Measurements from ENCODE around the gene FBXO31.

The FBXO31 gene

DNA sequence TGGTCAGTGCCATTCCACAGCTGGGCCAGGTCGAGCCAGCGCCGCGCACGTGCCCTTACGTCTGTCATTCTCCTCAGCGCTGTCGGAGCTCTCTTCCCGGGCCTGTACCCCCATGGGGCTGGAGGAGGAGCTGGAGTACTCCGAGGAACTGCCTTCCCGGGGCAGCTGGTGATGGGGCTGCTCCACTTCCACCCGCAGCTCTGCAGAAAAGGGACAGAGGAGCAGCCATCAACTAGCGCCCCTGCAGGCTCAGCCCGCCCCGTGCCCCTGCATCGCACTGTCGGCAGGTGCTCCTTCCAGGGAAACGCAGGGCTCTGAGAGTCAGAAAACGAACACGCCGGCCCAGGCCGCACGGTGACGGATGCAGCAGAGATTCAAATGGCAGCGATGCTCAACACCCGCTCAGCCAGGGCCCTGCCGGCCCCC lies 29.4 kb upstream of the FBXO31 start:
- Histone ChIP-seq H3K9me3 (replicated peaks in 1 of 11) (no peaks in the 10 kb centered on the region), H3K4me1 (no peaks in the 10 kb centered on the region), H3K27me3 (no peaks in the 10 kb centered on the region), H3K4me3 (no peak overlapping the region), H3K27ac (no peak overlapping the region), H4K20me1 (peaks cover 0 to 40% (median 19%) of the 10 kb centered on the region in 11 experiments; a peak in 12 of 22 replicates), H3K9ac (no peak overlapping the region), H3K36me3 (peaks cover 24 to 98% (median 87%) of the 10 kb centered on the region in 11 experiments), H3K4me2 (no peak overlapping the region)
- no peak for TF ChIP-seq Cebpa-rat (IDR thresholded peaks at IDR 0.05)

DNA sequence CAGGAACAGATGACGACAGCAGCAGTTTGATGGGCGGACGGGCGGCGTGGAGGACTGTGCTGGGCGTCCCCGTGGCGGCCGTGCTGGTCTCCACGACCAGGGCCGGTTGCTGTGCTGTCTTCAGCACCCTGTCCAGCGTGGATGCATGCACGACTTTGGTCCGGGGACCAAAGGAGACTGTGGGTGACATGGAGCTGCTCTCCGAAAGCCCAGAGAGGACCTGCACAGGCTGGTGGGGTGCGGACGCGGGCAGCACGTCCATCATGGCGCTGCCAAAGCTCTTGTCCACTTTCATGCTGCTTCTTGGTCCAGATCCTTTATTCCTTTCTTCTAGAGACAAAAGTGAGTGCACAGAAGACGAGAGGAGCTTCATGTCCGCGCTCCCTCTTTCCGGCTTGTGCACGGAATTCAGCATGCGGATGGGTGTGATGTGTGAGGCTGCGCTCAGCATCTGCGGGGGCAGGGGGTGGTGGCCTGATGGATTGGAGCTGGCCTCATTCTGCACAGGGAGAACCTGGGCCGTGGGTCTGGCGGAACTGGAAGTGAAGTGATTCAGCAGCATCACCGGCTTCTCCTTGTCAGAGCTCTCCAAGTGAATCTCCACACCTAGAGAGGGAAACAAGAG lies 28.9 kb upstream of the FBXO31 start:
- Histone ChIP-seq H3K4me3 (no peak overlapping the region), H3K4me1 (no peaks in the 10 kb centered on the region), H3K27me3 (no peaks in the 10 kb centered on the region), H3K9ac (no peak overlapping the region), H3K4me2 (no peak overlapping the region), H3K9me3 (replicated peaks in 1 of 11) (no peaks in the 10 kb centered on the region), H3K36me3 (peaks cover 24 to 98% (median 87%) of the 10 kb centered on the region in 11 experiments), H3K27ac (no peak overlapping the region), H4K20me1 (peaks cover 0 to 41% (median 19%) of the 10 kb centered on the region in 11 experiments; a peak in 13 of 22 replicates)
- TF ChIP-seq Cebpa-rat (IDR thresholded peaks at IDR 0.05) = no peak

DNA sequence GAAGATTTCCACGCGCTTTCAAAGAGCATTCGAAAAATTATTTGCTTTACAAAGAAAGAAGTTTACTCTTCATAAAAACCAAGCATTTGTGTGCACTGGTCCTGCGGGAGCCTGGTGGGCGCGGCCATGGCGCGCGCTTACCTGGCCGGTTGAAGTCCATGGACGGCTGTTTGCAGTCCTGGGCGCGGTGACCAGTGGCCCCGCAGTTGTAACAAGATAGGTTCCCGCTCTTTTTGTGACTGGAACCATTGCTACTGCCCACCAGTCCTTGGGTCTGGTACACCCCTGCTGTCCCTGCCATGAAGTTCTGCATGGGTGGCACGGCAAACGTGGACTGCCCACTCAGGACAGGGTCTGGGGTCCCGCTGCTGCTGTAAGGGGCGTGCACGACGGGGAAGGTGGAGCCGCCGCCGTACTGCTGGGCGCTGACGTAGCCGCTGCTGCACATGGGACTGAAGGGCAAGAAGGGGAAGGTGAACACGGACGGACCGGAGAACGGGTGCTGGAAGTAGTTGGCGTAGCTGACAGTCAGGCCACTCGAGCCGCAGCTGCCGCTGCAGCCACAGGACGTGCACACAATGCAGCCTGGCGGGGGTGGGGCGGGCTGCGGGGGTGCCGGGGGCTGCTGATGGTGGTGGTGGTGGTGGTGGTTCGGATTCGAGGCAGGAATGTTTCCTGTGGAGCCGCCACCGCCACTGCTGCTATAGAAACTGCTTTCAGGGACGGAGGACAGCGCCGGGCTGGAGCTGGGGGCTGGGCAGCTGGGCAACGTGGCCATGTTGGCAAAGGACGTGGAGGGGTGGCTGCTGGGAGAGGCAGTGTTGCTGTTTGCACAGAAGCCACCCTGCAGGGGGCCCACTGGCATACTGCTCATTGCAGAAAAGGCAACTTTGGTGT lies 28.0 kb upstream of the FBXO31 start:
- Histone ChIP-seq H3K27me3 (no peaks in the 10 kb centered on the region), H3K4me2 (no peak overlapping the region), H3K4me3 (no peak overlapping the region), H3K4me1 (no peaks in the 10 kb centered on the region), H3K36me3 (peaks cover 19 to 100% (median 88%) of the 10 kb centered on the region in 11 experiments), H4K20me1 (peaks cover 0 to 41% (median 18%) of the 10 kb centered on the region in 11 experiments; a peak in 14 of 22 replicates), H3K27ac (no peak overlapping the region), H3K9ac (no peak overlapping the region), H3K9me3 (replicated peaks in 1 of 11) (no peaks in the 10 kb centered on the region)
- no peak for TF ChIP-seq Cebpa-rat (IDR thresholded peaks at IDR 0.05)

DNA sequence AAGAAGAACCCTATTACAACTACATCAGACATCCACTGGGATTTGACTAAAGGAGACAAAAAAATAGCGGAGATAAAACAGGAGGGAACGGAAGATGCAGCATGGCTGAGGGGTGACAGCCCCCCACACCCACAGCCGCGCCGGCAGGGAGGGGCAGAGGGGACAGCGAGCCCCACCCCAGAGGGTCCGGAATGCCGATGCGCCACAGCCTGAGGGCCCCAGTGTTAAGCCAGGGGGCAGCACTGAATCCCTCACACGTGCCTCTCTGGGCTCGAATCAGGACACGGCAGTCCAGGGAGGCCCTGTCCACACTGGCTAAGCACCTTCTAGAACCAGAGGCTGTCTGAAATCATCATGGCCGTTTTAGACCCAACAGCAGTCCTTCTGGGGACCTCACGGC lies 27.4 kb upstream of the FBXO31 start:
- no peak overlapping the region for H3K27ac ChIP-seq
- peaks cover 24 to 100% (median 89%) of the 10 kb centered on the region in 11 experiments for H3K36me3 ChIP-seq
- no peak overlapping the region for H3K9ac ChIP-seq
- H3K4me1 ChIP-seq = no peaks in the 10 kb centered on the region
- H3K4me3 ChIP-seq = no peak overlapping the region
- no peak for TF ChIP-seq Cebpa-rat (IDR thresholded peaks at IDR 0.05)
- no peaks in the 10 kb centered on the region for H3K9me3 ChIP-seq (replicated peaks in 1 of 11)
- no peak overlapping the region for H3K4me2 ChIP-seq
- peaks cover 0 to 44% (median 22%) of the 10 kb centered on the region in 11 experiments; a peak in 14 of 22 replicates for H4K20me1 ChIP-seq
- H3K27me3 ChIP-seq = no peaks in the 10 kb centered on the region

DNA sequence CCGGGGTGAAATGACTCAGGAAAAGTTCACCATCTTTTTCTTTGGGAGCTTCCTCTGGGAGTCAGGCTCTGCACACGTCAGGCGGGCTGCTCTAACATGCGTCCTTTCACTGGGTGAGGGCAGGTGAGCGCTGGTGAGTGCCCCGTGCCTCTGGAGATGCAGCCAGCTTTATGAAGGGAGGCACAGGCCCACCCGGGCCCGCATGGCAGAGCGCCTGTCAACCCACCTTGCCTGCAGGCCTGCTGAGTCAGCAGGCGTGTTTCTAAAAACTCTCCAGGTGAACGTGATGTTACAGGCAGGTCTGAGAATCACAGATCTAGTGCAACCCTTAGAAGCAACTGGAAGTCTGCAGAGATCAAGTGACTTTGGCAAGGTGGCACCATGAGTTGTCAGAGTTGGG lies 27.0 kb upstream of the FBXO31 start:
- H4K20me1 ChIP-seq = peaks cover 0 to 46% (median 22%) of the 10 kb centered on the region in 11 experiments; a peak in 15 of 22 replicates
- H3K4me1 ChIP-seq = no peaks in the 10 kb centered on the region
- H3K27me3 ChIP-seq = no peaks in the 10 kb centered on the region
- no peak for TF ChIP-seq Cebpa-rat (IDR thresholded peaks at IDR 0.05)
- H3K27ac ChIP-seq = no peak overlapping the region
- peaks cover 28 to 100% (median 92%) of the 10 kb centered on the region in 11 experiments for H3K36me3 ChIP-seq
- H3K9me3 ChIP-seq (replicated peaks in 1 of 11) = no peaks in the 10 kb centered on the region
- H3K9ac ChIP-seq = no peak overlapping the region
- no peak overlapping the region for H3K4me2 ChIP-seq
- no peak overlapping the region for H3K4me3 ChIP-seq

DNA sequence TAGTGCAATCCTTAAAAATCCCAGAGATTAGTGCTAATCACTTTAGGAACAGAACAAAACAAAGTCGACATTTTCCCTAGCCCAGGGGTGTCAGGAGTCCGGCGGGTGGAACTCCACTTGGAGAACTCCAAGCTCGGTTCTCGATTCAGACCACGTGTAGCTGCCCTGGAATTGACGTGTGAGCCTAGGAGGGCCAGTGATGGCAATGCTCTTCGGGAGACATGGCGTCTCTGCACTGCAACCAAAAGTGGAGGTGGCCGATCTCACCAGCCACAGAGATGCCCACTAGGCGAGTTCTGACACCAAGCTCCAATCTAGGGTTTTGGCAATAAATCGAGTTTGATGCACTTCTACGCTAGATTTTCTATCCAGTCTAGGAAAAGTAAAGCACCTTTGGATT lies 26.2 kb upstream of the FBXO31 start:
- no peak overlapping the region for H3K4me2 ChIP-seq

DNA sequence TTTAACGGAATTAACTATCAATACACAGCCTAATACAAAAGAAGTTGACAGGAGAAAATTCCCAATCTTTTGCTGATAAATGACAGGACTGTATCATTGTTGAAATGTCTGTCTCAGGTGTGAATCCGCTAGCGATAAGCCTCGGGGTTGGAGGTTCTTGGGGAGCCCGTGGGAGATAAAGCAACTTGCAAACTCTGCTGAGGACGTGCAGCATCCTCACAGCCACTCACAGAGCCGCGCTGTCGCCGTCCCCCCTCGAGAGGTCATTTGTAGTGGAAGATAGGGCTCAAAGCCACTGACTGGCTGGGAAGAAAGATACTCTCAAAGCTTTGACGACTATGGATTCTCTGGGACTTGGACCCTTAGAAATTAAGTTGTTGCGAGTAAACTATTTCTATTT lies 25.6 kb upstream of the FBXO31 start:
- TF ChIP-seq Cebpa-rat (IDR thresholded peaks at IDR 0.05) = no peak
- H3K4me2 ChIP-seq = no peak overlapping the region
- H3K36me3 ChIP-seq = peaks cover 42 to 100% (median 92%) of the 10 kb centered on the region in 11 experiments
- H3K4me3 ChIP-seq = no peak overlapping the region
- H4K20me1 ChIP-seq = peaks cover 9 to 60% (median 36%) of the 10 kb centered on the region in 11 experiments; a peak in 19 of 22 replicates
- H3K4me1 ChIP-seq = no peaks in the 10 kb centered on the region
- no peaks in the 10 kb centered on the region for H3K9me3 ChIP-seq (replicated peaks in 1 of 11)
- H3K27me3 ChIP-seq = no peaks in the 10 kb centered on the region
- H3K9ac ChIP-seq = no peak overlapping the region
- no peak overlapping the region for H3K27ac ChIP-seq

More for the DNA sequence above, 26.2 kb upstream of the FBXO31 start:
- H3K4me1 ChIP-seq = no peaks in the 10 kb centered on the region
- no peak overlapping the region for H3K4me3 ChIP-seq
- peaks cover 3 to 54% (median 30%) of the 10 kb centered on the region in 11 experiments; a peak in 19 of 22 replicates for H4K20me1 ChIP-seq
- H3K27ac ChIP-seq = no peak overlapping the region
- H3K27me3 ChIP-seq = no peaks in the 10 kb centered on the region
- no peaks in the 10 kb centered on the region for H3K9me3 ChIP-seq (replicated peaks in 1 of 11)
- TF ChIP-seq Cebpa-rat (IDR thresholded peaks at IDR 0.05) = no peak
- no peak overlapping the region for H3K9ac ChIP-seq
- peaks cover 36 to 100% (median 92%) of the 10 kb centered on the region in 11 experiments for H3K36me3 ChIP-seq

DNA sequence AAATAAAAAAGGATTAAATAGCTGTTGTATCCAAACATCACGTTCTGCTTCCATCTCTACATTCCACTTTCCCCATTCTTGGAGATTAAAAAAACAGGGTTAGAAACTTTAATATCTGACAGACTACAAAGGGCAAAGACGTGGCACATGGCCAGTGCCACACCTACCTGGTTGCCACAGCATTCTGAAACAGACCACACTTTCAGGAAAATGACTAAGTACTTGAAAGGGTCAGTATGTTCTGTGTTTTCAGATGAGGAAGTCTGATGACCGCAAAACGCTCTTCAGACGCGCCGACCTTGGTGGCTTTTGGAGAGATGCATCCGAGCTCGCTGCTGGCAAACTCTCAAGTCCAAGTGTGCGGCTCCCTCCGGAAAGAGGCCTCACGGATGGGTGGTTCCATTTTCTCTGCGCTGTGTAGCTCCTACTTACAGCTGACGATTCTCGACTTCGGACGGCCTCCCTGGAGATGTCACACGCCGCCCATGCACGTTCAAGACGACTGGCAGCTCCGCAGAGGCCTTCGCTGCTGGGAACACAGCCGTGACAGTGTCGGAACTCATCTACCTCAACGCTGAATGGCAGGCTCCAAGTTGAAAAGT lies 24.0 kb upstream of the FBXO31 start:
- Histone ChIP-seq H3K4me1 (no peaks in the 10 kb centered on the region), H3K4me2 (no peak overlapping the region), H3K27me3 (no peaks in the 10 kb centered on the region), H3K27ac (no peak overlapping the region), H3K36me3 (peaks cover 47 to 100% (median 90%) of the 10 kb centered on the region in 11 experiments), H3K9me3 (replicated peaks in 1 of 11) (no peaks in the 10 kb centered on the region), H3K4me3 (no peak overlapping the region), H3K9ac (no peak overlapping the region), H4K20me1 (peaks cover 13 to 66% (median 29%) of the 10 kb centered on the region in 11 experiments; a peak in 19 of 22 replicates)
- no peak for TF ChIP-seq Cebpa-rat (IDR thresholded peaks at IDR 0.05)

DNA sequence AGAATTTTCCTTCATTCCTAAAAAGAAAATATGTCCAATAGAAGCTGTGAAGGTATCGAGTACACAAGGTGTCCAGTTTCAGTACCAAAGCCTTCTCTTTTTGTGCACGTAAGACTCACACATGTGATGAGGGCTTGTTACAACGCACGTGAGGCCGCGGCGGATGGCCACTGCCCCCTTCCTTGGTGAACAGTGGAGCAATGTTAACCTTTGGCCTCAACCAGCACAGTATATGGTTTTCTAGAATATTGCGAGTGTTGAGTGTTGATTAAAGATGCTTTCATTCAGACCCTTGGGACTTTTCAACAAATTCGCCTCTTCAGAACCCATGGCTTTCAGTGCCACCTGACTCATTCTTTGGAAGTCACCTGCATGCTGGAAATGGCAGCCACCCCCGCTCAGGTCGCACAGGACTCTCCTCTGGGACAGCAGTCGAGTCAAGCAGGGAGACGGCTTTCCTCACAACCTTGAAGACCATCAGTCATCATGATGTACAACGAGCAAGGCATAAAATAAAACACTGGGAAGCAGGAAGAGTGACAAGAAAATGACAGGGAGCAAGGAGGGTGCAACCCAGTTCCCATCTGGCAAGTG lies 23.0 kb upstream of the FBXO31 start:
- Histone ChIP-seq H4K20me1 (peaks cover 15 to 72% (median 29%) of the 10 kb centered on the region in 11 experiments; a peak in 20 of 22 replicates), H3K4me2 (no peak overlapping the region), H3K36me3 (peaks cover 50 to 100% (median 89%) of the 10 kb centered on the region in 11 experiments), H3K4me1 (no peaks in the 10 kb centered on the region), H3K27me3 (no peaks in the 10 kb centered on the region), H3K9me3 (replicated peaks in 1 of 11) (no peaks in the 10 kb centered on the region), H3K27ac (no peak overlapping the region), H3K9ac (no peak overlapping the region), H3K4me3 (no peak overlapping the region)
- TF ChIP-seq Cebpa-rat (IDR thresholded peaks at IDR 0.05) = no peak

Data from BLaER1 treated with 17β-estradiol and CSF1 and Interleukin-3, amounts not matched to agents 10 nM and 100 nM (cell line).